ENCODE results near the gene ACTL8.

The ACTL8 gene, protein sequence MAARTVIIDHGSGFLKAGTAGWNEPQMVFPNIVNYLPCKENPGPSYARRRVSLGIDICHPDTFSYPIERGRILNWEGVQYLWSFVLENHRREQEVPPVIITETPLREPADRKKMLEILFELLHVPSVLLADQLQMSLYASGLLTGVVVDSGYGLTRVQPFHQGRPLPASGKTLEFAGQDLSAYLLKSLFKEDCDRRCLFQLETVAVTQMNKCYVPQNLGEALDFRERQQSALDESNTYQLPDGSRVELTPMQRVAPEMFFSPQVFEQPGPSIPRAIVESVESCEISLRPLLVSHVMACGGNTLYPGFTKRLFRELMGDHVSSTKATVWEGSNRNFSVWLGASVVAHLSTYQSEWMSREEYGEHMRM

DNA sequence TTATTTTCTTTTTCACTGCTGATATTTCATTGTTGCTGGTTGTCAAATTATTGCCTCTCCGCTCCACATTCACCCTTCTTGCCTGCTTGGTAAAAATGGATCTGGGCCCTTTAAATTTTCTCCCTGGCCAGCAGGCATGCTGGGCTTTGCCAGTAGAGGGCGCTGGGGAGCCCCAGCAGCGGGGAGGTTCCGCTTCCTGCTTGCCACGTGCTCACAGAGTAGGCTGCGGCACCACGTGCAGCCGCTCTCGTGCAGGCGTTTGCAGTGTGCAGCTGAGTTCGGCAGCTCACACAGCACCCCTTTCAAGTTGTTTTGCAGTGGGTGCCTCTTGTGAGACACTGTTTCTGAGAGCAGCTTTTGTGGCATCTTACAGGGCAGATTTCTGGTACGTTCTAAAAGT lies at the start of gene ACTL8:
Gene ACTL8 (plus strand): TSS at position 214 of the 400 bp plus-strand sequence. CDS start 67,676 bp downstream, outside the sequence.
- no peak for DNase-seq (ENCODE audit: low read depth in 2 of 2)

DNA sequence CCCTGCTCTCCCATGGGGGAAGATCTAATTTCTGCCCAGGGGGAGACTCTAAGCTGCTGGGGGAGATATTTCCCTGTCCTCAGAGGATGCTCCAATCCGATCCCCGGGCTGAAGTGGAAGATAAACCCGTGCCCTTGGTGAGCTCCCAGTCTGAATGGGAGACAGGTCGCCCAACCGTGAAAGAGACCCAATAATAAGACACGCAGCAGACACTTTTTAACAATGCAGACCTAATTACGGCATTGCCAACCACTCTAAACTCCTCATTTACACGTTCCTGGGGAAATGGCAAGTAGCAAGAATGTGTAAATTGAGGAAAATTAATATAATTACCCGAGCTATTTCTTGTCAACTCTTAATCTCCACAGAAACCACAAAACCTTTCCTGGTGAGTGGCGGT lies 48.7 kb upstream of the ACTL8 start:
- DNase-seq (ENCODE audit: low read depth in 2 of 2): no peak

DNA sequence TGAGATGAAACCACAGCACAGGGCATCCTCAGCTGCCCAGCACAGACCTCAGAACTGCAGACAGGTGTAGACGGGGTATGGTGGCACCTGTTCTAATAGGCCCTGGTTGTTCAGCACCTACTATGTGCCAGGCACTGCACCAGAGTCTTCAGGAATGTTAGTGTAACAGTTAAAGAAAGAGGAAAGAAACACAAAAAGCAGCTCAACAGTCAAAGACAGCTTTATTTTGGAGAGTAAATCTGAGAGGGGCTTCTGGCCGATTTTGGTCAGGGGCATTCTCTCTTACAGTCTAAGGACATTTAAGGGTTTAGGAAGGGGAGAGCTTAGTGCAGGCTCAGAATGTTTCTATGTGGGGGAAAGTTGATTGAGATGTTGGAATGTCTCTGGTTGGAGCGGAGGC lies 45.2 kb upstream of the ACTL8 start:
- no peak for DNase-seq (ENCODE audit: low read depth in 2 of 2)

DNA sequence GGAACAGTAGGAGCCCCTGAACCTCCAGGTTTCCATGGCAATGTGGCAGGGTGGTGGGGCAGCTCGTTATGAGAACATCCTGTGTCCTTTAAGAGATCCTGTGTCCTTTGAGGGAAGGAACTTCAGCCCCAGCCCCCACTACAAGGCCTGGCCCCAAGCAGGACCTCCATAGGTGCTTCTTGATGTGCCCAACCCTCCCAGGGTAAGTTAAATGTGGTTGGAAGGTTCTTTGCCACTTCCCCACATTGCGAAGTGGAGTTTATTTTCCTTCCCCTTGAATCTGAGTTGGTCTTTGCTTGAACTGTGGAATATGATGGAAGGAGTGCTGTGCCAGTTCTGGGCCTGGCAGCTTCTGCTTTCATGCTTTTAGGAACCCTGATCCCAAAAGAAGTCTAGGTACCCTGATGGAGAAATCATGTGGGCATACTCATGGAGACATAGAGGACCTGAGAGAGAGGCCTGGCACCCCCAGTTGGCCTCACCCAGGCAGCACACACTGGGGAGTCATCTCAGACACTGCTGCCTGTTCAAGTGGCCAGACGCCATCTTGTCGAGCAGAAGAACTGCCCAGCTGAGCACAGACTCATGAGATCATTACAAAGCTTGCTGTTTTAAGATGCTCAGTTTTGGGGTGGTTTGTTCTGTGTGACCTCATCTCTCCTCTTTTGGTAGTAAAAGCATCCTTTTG lies 44.1 kb upstream of the ACTL8 start:
- no peak for DNase-seq (ENCODE audit: low read depth in 2 of 2)

DNA sequence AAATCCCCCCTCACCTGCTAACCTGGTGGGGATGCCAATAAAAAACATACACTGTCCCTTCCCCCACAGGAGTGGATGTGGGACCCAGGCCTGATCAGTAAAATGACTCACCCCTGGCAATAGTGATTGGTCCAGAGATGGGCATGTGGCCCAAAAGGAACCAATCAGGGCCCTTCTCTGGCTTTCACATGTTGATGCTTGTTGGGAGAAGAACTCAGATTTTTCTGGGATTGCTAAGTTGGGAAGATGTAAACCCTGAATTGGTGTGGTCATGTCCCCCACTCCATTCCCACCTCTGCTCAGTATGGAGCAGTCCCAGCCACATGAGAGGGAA lies 43.6 kb upstream of the ACTL8 start:
- no peak for DNase-seq (ENCODE audit: low read depth in 2 of 2)

DNA sequence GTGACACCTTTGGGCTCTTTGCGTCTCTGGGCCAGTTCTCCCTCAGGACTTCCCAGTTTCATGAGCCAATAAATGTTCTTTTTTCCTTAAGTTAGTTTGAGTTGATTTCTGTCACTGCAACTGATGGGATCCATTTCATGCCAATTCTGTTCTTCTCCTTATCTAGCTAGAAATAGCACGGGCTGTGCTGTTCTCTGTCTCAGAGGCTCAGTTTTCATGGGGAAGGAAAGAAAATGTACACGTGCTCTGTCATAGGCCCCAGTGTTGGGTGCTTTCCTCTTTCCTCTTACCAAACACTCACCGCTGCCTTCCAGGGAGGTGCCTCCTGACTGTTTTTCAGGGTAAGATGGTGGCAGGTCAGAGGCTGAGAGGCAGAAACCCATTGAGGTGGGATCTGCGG lies 43.2 kb upstream of the ACTL8 start:
- DNase-seq (ENCODE audit: low read depth in 2 of 2): no peak

DNA sequence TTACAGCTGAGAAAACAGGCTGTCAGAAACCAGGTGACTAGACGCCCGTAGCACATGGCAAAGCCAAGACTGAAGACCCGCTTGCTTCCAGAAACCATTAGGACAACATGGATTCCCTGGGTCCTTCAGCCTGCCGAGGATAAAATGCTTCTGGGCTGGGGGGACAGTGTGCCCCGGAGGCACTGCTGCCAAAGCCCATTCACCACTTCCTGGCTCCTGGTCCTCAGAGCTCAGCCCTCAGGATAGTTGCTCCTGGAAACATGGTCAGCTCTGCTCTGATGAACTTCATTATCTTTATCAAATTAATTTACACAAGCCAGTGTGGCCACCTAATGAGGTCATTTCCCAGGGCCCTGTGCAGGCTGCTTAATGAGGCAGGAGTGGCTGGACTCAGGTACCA lies 41.1 kb upstream of the ACTL8 start:
- no peak for DNase-seq (ENCODE audit: low read depth in 2 of 2)

DNA sequence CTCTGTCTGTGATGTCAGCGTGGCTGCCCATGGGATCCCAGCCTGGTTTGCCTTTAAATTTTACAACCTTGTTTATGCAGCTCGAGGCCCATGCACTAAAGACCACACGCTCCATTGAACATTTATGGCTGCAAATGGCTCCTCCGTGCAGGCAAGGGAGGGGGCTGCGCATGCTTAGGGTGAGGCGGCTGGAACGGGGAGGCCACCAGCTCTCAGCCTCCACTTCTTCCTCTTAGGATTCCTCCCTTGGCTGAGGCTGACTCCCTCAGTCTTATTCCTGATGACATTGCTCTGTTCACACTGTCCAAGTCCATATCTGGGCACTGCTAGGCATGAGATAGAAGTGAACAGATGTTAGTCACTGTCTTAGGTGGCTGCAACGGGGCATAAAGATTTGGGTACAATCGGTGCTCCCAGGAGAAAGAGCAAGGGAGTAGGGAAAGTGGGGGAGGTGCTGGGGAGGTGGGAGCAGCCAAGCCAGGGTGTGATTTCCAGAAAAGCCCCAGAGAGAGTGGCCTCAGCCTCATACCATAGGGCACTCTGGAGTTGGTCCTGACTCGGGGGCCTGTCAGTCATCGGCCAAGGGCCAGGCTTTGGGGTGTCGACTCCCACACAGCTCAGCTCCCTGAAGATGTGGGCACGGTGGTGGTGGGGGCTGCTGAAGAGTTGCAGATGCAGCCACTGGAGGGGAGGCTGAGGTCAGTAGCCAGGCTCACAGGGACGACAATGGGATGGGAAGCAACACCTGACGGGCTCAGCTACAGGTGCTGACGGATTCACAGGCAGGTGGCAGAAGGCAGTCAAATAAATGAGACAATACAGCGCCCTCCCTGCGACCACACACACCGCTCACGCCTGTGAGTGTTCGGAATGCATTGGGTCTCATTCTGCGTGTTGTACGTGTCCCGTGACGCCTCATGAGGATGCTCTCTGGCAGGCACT lies 37.3 kb upstream of the ACTL8 start:
- no peak for DNase-seq (ENCODE audit: low read depth in 2 of 2)

DNA sequence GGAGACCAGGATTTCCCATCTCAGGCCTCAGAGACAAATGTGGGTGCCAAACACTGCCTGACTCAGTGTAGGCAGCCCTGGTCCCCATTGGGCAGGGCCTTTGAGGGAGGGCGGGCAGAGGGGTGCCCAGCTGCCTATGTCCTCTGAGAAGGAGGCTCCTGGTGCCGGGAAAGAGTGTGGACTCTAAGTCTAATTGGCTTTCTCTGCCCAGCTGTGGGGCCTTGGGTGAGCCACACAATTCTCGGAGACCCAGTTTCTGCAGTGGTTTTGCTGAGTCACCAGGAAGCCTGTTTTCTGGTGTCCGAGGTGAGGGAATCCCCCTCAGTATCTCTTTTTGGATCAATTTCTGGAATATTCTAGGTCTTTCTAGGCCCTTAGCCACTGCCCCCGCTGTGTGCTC lies 35.3 kb upstream of the ACTL8 start:
- DNase-seq (ENCODE audit: low read depth in 2 of 2): no peak

DNA sequence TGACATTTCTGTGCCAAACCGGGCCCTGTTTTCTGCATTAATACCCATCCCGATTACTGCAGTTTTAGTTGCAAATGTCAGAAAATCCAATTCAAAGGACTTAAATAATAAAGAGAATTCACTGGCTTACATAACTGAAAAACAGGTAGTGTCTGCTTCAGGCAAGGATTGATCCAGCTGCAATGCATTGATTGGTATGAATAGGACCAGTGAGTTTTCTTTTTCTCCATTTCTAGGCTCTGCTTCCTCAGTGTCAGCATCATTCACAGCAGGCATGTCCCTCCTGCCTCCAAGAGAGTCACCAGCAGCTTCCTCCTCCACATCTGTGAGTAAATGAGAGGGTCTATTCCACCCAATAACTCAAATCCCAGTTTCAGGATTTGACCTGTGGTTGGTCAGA lies 33.7 kb upstream of the ACTL8 start:
- no peak for DNase-seq (ENCODE audit: low read depth in 2 of 2)

DNA sequence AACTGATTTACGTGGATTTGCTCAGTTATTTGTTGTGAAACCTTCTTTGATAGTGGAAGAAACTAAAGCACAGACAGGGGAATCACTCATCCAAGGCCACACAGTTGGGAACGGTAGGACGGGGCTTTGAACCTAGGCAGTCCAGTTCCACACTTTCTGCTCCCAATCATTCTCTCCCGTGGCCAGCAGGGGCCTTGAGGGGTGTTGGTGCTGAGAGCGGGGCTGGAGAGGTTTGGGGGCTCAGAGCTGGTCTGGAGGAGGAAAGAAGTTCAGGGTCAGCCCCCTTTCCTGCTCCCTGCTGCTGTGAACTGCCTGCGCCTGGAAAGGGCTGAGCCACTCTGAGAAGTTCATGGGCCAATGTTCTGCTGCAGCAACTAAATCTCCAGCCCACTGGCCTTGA lies 31.4 kb upstream of the ACTL8 start:
- DNase-seq (ENCODE audit: low read depth in 2 of 2): no peak

DNA sequence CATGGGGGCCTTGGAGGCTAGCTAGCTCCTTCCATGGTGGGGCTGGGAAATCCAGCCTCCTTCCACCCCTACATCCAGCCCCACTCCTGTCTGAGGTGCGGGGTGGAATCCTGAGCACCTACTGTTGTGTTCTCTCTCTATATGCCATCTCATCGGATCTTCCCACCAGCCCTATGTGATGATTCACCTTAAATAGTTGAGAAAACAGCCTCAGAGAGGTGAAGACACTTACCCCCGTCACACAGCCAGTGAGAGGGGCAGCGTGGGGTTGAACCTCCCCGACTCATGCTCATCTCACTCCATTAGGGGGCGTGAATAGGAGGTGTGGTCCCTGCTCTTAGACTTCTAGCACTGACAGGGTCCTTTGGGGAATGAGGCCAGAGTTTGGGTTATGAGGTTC lies 31.0 kb upstream of the ACTL8 start:
- no peak for DNase-seq (ENCODE audit: low read depth in 2 of 2)

DNA sequence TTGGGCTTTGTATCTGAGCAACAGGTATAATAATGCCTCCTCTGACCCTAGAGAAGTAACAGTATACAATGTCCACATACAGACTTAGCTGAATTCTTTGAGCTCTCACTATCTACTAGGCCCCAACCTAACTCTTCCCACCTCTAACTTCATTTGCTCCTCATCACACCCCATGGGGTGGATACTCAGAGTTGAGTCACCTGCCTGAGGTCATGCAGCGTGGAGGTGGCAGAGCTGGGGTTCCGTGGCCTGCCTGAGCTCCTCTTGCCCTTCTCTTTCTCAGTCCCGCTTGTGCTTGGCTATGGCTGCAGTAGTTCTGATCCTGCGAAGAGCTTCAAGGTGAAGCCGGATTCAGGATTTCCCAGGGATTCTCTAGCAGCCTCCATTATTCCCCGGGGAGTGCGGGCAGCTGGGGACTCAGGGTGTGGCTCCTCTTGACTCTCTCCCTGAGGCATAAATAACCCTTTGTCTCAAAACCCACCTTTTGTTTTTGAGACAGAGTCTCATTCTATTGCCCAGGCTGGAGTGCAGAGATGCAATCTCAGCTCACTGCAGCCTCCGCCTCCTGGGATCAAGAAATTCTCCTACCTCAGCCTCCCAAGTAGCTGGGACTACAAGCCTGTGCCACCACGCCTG lies 29.9 kb upstream of the ACTL8 start:
- no peak for DNase-seq (ENCODE audit: low read depth in 2 of 2)

DNA sequence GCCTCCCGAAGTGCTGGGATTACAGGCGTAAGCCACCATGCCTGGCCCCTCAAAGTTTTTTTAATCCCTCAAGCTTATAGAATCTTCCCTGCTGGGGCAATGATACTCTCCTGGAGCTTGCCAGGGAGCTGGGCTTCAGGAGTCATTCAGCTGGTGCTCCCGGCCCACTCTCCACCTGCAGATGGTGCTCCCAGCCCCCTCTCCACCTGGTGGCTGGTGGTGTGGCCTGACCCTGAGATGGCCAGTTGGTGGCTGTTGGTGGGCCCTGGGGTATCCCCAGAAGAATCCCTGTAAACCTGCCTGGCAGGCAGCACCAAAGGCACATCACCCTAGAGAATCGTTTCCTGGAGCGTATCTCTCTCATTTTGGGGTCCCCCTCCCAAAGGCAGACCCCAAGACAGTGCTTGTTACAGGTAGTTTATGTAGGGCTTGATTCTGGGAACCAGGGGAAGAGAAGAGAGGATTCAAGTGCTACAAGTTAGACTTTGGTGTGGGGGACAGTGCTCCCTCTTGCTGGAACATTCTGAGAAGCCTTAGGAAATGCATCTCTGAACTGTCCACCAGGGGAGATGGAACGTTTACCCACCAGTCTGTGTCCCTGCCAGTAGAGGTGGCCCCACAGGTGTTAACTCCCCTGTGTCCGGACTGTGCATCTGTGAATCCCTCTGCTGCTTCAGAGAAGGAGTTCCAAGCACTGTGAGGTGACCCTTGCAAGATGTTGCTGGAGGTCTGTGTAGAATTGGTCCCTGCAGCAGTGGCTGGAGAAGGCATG lies 29.1 kb upstream of the ACTL8 start:
- no peak for DNase-seq (ENCODE audit: low read depth in 2 of 2)

DNA sequence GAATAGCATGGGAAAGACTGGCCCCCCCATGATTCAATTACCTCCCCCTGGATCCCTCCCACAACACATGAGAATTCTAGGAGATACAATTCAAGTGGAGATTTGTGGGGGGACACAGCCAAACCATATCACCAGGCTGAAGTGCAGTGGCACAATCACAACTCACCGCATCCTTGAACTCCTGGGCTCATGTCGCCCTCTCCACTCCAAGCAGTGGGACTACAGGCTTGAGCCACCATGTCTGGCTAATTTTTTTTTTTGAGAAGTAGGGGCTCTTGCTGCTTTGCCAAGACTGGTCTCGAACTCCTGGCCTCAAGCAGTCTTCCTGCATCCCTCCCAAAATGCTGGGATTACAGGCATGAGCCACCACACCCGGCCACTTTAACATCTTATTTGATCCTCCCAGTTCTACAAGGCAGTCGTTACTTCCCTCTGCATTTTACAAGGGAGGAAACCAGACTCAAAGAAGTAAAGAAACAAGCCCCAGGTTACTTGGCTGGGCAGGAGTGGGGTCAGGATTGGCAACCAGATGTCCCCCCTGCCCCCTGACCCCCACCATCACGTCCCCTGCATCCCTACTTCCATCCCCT lies 26.9 kb upstream of the ACTL8 start:
- no peak for DNase-seq (ENCODE audit: low read depth in 2 of 2)

DNA sequence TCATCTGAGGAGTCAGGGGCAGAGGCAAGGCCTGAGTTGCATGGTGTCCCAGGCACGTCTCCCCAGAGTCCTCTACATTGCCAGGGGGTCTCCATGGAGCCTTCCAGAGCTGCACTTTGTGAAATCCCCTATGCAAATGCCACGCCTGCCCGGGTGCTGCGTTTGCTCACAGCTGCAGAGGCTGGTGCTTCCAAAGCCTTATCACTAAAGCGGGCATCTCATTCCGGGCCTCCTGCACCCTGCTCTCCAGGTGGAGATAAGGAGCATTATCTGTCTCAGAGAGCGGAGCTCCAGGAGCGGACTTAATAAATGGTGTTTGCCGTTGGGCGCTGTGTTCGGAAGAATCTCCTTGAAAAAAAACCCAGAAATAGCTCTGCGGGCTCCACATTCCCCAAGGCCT lies 25.9 kb upstream of the ACTL8 start:
- no peak for DNase-seq (ENCODE audit: low read depth in 2 of 2)

DNA sequence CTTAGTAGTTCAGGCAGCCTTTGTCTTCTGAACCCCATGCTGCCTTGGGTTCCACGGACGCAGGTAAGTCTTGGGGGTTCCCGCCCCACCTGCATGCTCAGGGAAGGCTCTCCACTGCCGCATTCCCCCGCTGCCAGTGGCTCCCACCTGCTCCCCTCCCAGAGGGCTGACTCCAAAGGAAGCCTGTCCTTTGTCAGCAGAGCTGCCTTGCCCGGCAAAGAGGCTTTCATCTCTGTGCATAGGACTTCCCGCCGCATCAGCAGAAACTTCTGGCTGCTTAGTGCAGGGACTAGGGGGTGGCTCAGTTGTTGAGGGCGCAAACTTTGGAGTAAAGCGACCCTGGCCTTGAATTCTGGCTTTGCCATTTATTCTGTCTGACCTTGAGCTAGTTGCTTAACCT lies 25.2 kb upstream of the ACTL8 start:
- no peak for DNase-seq (ENCODE audit: low read depth in 2 of 2)

DNA sequence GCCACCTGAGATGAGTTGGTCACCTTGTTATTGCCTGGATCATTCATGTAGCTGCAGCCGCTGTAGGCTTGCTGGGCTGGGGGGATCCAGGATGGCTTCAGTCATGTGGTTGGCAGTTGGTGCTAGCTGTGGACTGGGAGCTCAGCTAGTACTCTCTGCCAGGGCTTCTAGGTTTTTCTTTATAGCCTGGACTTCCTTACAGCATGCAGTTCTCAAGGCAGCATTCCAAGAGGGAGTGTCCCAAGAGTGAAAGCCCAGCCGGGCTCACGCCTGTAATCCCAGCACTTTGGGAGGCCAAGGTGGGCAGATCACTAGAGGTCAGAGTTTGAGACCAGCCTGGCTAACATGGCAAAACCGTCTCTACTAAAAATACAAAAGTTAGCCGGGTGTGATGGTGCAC lies 23.7 kb upstream of the ACTL8 start:
- DNase-seq (ENCODE audit: low read depth in 2 of 2): no peak

DNA sequence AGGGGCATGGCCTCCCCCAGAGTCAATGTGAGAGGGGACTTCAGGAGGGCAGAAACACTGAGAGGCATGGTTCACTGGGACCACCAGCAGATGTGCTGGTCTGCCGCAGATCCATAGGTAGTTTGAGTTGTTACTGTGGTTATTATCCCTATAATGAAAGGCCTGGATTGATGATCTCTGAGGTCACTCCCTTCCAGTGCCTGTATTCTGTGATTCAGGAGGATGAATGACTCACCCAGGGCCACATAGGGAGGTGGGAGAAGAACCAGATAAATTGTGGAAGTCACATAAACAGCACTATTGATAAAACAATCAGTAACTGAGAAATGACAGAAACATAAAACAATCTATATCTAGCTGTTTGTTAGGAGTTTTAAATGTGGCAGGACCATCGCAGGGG lies 22.7 kb upstream of the ACTL8 start:
- DNase-seq (ENCODE audit: low read depth in 2 of 2): no peak

DNA sequence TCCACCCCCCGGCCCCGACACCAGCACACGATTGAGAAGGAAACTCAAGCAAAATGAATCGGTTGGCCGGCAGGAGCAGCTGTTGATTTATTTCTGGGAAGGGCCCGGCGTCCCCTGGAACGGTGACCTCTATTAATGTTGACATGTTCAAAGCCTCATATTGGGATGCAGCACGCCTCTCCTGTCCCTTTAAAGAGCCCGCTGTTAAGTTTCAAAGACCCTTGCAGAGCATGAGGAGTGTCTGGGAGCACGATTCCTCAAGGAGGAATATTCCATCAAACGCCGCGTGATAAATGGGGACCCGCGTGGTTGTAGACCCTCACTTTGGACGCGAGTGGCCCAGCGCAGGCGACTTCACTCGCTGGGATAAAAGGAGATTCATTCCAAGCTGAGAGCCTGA lies 21.5 kb upstream of the ACTL8 start:
- DNase-seq (ENCODE audit: low read depth in 2 of 2): no peak

DNA sequence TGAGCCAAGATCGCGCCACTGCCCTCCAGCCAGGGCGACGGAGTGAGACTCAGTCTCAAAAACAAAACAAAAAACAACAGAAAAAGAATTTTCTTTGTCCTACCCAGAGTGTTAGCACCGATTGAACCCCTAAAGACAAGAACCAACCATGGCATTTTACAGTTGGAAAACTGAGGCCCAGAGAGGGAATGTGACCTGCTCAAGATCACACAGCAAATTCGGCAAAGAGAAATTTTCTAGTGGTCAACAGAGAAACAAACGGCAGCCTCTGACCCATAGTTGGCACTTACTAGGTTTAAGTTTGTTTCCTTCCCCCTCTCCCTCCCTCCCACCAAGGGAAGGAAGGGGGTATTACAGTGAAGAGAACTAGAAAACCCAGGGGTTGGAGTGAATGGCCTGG lies 20.5 kb upstream of the ACTL8 start:
- no peak for DNase-seq (ENCODE audit: low read depth in 2 of 2)
